ENCODE results near the gene SPATA16.
"Not testable (repeated sequence)": the region's sequence is repeated elsewhere in the genome, so short reads cannot be mapped to it uniquely, and the experiment has no call there.

The SPATA16 gene

DNA sequence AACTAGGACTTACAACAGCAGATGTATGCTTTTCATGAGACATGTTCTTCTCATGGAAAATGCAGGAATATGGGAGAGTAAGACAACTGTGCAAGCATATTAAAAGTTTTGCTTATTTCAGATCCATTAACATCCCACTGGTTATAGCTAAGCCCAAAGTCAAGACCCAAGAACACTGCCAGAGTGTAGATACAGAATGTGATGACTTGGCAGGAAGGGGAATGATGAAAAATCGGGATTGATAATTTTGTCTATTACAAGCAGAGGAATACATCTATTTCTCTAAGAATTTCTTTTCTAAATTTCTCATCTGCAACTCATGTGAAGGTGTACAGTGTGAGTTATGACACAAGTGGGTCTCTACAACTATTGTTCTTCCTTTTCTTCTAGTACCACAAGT lies 76.4 kb downstream of the SPATA16 start:
- DNase-seq (ENCODE audit: low spot score): no peak

GRCh38 chr3:173058229-173058628 lies 82.8 kb downstream of the SPATA16 start:
- DNase-seq (ENCODE audit: low spot score): no peak

DNA sequence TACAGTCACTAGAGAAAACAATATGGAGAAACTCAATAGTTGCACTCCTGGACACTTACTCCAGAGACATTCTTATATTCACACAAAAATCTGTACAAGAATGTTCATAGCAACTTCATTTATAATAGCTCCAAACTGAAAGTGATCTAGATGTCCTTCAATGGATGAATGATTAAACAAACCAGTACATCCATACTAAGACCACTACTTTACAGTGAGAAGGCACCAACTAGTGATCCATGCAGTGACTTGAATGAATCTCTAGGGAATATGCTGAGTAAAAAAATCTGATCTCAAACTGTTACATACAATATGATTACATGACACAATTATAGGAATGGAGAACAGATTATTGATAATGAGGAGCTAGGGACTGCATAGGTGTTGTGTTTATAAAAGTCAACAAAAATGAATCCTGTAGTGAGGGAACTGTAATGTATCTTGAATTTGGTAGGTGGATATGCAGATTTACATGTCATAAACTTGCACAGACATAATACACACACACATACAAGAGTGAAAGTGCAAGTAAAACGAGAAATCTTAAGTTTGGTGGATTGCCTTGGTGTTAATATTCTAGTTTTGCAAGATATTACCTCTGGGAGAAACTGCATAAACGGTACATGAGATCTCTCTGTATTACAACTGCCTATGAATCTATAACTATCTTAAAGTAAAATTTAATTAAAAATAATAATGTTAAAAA lies 85.7 kb downstream of the SPATA16 start:
- no peak for DNase-seq (ENCODE audit: low spot score)

- no peak for DNase-seq (ENCODE audit: low spot score)
Measured at GRCh38 chr3:173049360-173049759, 91.7 kb downstream of the SPATA16 start.

DNA sequence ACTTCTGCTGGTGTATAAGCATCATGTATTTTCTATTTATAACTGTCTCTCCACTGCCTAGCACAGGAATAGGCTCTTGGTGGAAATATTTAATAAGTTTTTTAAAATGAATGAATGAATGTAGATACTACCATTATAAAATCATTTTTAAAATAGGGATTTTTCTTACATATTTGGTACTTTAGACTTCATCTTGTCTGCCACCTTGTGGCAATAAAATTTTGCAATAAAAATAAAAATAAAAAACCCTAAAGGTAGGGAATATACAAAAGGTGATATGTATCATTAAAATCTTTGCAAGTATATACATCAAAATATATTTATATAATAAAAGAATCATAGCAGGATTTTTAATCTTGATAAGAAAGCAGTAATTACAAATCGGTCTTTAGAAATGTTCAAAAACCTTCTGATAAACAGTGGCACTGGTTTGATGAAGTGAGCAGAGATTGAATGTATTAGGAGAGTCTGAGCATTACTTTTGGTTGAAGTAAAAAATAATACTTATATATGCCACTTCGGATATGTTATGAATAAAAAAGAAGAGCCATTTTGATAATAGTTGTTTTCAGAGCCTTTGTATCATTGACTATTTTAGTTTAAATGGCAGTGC lies 95.2 kb downstream of the SPATA16 start:
- no peak for DNase-seq (ENCODE audit: low spot score)

GRCh38 chr3:173044998-173045397 lies 96.0 kb downstream of the SPATA16 start:
- DNase-seq (ENCODE audit: low spot score): no peak

GRCh38 chr3:173043757-173044156 lies 97.3 kb downstream of the SPATA16 start:
- DNase-seq (ENCODE audit: low spot score): no peak

GRCh38 chr3:173038484-173038871 lies 102.6 kb downstream of the SPATA16 start:
- DNase-seq (ENCODE audit: low spot score): no peak

GRCh38 chr3:173037840-173038483 lies 103.1 kb downstream of the SPATA16 start:
- no peak for DNase-seq (ENCODE audit: low spot score)

DNA sequence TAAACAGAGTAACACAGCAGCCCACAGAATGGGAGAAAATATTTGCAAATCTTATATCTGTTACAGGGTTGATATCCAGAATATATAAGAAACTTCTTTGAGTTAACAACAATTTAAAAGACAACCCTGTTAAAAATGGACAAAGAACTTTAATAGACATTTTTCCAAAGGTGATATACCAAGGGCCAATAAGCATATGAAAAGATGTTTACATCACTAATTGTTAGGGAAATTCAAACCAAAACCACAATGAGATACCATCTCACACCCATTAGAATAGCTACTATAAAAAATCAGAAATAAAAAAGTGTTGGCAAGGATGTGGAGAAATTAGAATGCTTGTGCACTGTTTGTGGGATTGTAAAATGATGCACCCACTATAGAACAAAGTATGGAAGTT lies 110.8 kb downstream of the SPATA16 start:
- DNase-seq (ENCODE audit: low spot score): no peak

DNA sequence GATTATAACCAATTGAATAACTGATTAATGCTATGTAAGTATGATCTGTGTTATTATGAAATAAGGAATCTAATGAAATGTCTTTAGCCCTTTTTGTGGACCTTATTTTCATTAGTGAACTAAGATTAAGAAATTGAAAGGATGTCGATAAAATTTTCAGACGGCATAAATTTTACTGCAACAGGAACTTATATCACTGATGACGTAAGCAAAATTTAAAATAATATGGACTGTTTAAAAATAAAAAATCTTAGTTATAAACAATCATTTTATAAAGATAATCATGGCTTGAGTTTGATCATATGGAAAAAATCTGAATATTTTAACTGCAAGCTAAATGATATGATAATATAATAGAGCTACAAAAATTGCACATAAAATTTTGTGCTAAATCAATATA lies 112.7 kb downstream of the SPATA16 start:
- DNase-seq (ENCODE audit: low spot score): no peak

GRCh38 chr3:173027429-173027828 lies 113.6 kb downstream of the SPATA16 start:
- DNase-seq (ENCODE audit: low spot score): no peak

GRCh38 chr3:173025941-173026340 lies 115.1 kb downstream of the SPATA16 start:
- DNase-seq (ENCODE audit: low spot score): no peak

- DNase-seq (ENCODE audit: low spot score): no peak
Measured at GRCh38 chr3:173021547-173022185, 119.4 kb downstream of the SPATA16 start.

- DNase-seq (ENCODE audit: low spot score): not testable (repeated sequence)
Measured at GRCh38 chr3:173020128-173020527, 120.9 kb downstream of the SPATA16 start.

GRCh38 chr3:173019378-173019777 lies 121.7 kb downstream of the SPATA16 start:
- DNase-seq (ENCODE audit: low spot score): no peak

DNA sequence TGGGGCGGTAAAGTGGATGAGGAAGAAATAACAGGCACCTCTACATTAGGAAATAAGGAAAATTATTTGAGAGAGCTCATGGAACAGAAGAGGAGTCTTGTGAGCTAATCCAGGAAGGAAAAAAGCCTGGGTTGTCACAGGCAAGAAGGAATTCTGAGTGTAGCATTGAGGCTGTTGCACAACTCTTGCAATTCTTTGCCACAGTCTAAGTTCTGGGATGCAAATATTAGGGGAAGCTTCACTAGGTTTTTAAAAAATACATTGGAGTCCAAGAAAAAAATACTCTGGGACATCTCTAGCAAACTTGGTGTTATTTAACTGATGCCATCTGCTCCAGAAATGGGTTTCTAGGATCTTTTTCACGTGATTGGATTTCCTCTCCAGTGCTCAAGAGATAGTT lies 122.3 kb downstream of the SPATA16 start:
- DNase-seq (ENCODE audit: low spot score): no peak

- DNase-seq (ENCODE audit: low spot score): no peak
Measured at GRCh38 chr3:173013219-173013832, 127.7 kb downstream of the SPATA16 start.

DNA sequence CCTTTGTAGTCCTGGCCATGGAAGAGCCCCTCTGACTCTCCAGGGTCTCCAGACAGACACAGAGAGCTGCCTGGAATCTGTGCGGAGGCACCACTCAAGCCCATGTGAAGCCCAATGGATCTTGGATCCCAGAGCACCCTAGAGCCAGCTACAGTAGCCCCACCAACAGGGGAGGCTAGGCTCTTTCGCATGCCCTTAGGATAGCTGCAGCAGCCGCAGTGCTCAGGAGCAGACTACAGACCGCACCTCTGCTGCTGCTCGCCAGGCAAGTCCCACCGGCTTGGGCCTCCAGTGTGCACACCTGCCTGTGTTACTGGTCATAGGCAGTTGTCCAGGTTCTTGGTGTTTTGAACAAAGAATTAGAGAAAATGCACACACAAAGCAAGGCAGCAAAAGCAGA lies 131.6 kb downstream of the SPATA16 start:
- DNase-seq (ENCODE audit: low spot score): no peak

DNA sequence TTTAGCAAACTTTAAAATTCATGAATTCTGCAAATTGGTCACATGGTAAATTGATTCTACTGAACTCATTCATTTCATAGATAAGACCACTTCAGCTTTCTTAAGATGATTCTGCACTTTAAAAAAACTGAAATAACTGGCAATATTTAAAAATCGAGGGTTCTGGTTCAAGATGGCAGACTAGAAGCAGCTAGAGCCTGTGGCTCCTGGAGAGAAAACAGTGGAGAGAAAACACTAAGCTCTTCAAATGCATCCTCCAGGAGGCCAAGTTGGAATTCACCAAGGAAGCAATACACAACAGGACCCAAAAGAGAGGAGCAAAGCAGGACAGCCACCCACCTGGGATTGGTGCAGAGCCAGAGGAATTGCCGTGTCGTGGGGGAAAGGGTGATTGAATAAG lies 132.1 kb downstream of the SPATA16 start:
- no peak for DNase-seq (ENCODE audit: low spot score)

GRCh38 chr3:173007079-173007723 lies 133.8 kb downstream of the SPATA16 start:
- DNase-seq (ENCODE audit: low spot score): no peak

DNA sequence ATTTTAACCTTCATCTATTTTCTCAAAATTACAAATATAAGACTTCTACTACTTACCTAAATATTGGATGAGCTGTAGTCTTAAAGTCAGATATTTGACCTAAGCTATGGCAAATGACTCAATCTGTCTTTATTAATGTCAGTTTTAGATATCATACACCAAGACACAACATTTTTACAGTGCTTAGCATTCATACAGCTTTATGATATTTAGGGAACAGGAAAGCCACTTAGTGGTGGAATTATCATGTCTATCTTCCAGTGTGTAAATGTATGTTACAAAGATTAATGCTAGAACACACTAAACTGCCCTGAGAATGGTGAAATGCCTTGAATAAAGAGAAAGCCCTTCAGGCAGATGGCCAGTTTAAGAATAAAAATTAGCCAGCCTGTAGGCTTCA lies 135.0 kb downstream of the SPATA16 start:
- DNase-seq (ENCODE audit: low spot score): no peak
